HT-29 (cell line): Measurements from ENCODE around the gene UBR4. TPM values are rescaled to one million over a fixed set of nuclear protein-coding genes. Genes with fewer than 3 reads are reported as not detected.
A peak's percentile ranks its signal among the peaks of the same experiment; 100 is the strongest.

Experiments used
- DNase-seq: peaks from one replicate; pipeline ENCODE4 v3.0.0-alpha.2; 2015; ENCODE audit warnings: low spot score
- total RNA-seq: library from RNA; depleted of rRNA; stranded (reverse); fragments of >200 nt; shearing (Covaris generic); gene quantifications from 2 replicates; pipeline ENCODE4 v1.2.3, GENCODE V29; 2014; rRNA removed

The UBR4 gene
- total RNA-seq, 1 experiment from 2014 or later: 146 TPM

GRCh38 chr1:19036813-19037605, 173.1 kb downstream of the UBR4 start:
- no peak for DNase-seq

GRCh38 chr1:19036041-19036812, 173.8 kb downstream of the UBR4 start:
- DNase-seq: no peak

GRCh38 chr1:19035377-19036040, 174.6 kb downstream of the UBR4 start:
- no peak for DNase-seq

- no peak for DNase-seq
Observed at GRCh38 chr1:19034721-19035120, 175.3 kb downstream of the UBR4 start.

GRCh38 chr1:19033926-19034680, 176.0 kb downstream of the UBR4 start:
- no peak for DNase-seq

GRCh38 chr1:19033515-19033839, 176.6 kb downstream of the UBR4 start:
- no peak for DNase-seq

GRCh38 chr1:19032701-19033514, 177.2 kb downstream of the UBR4 start:
- no peak for DNase-seq

- no peak for DNase-seq
Observed at GRCh38 chr1:19032413-19032695, 177.7 kb downstream of the UBR4 start.

- DNase-seq: peak; percentile 70
Observed at GRCh38 chr1:19029191-19030085, 180.6 kb downstream of the UBR4 start.

- DNase-seq: peak; percentile 45
Observed at GRCh38 chr1:19028546-19029129, 181.4 kb downstream of the UBR4 start.

GRCh38 chr1:19028110-19028509, 182.0 kb downstream of the UBR4 start:
- peak; percentile 86 for DNase-seq

Other genes starting within 250 kb of the UBR4 start
- gene EMC1, start 41.3 kb upstream of the UBR4 start, total RNA-seq: 43.8 and 48.6 TPM in 2 replicates
- gene MRTO4, start 41.5 kb upstream of the UBR4 start, total RNA-seq: 94.9 and 96.1 TPM in 2 replicates
- 136 and 142 TPM in 2 replicates for gene AKR7A3, start 78.5 kb upstream of the UBR4 start, total RNA-seq
- 202 and 211 TPM in 2 replicates for gene AKR7A2, start 101.9 kb upstream of the UBR4 start, total RNA-seq
- gene SLC66A1, start 102.1 kb upstream of the UBR4 start, total RNA-seq: 27.2 and 27.9 TPM in 2 replicates